GM12874 (cell line): Measurements from ENCODE around the gene RABGAP1.

ENCODE experiments used
- TF ChIP-seq, protein P1 (sequence below): IDR thresholded peaks from 2 replicates; pipeline ENCODE4 v1.5.1; 2011; ENCODE audit warnings: low read depth, mild to moderate bottlenecking, control low read depth, low read length, moderate library complexity; ENCODE audit not compliant: insufficient read depth

RABGAP1 gene

DNA sequence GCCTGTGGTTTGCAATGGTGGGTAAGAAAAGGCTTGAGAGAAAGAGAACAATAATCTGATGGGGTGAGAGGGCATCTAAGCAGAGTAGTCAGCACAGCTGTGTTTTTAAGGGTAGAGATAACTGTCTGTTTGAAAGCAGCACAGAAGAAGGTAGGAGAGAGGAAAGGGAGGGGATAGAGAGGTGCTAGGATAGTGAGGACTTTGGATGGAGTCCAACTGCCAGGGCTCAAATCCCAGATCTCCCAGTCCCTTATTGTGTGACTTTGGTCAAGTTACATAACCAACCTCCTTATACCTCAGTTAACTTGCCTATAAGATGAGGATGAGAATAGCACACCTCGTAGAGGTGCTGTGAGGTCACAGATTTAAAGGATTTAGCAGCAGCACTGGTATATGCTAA lies 148.2 kb downstream of the RABGAP1 start:
- TF ChIP-seq, protein P1, sequence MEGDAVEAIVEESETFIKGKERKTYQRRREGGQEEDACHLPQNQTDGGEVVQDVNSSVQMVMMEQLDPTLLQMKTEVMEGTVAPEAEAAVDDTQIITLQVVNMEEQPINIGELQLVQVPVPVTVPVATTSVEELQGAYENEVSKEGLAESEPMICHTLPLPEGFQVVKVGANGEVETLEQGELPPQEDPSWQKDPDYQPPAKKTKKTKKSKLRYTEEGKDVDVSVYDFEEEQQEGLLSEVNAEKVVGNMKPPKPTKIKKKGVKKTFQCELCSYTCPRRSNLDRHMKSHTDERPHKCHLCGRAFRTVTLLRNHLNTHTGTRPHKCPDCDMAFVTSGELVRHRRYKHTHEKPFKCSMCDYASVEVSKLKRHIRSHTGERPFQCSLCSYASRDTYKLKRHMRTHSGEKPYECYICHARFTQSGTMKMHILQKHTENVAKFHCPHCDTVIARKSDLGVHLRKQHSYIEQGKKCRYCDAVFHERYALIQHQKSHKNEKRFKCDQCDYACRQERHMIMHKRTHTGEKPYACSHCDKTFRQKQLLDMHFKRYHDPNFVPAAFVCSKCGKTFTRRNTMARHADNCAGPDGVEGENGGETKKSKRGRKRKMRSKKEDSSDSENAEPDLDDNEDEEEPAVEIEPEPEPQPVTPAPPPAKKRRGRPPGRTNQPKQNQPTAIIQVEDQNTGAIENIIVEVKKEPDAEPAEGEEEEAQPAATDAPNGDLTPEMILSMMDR = no peak

DNA sequence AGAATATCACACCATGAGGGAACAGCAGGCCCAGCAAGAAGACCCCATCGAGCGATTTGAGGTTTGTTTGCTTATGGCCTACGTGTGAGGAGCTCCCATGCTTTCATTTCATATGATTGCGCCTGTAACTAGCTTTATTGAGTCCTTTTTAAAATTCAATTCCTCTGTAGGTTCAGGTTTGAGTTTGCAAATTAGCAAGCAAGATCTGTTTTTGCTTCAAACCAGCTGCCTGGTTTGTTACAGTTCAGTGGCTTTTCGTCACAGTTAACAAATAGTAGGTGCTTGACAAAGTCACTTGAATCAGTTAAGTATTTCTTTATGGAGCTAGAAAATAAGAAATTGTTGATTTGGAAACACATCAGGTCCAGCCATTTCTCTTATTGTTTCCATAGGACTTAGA lies 149.0 kb downstream of the RABGAP1 start:
- TF ChIP-seq, protein P1 = no peak

DNA sequence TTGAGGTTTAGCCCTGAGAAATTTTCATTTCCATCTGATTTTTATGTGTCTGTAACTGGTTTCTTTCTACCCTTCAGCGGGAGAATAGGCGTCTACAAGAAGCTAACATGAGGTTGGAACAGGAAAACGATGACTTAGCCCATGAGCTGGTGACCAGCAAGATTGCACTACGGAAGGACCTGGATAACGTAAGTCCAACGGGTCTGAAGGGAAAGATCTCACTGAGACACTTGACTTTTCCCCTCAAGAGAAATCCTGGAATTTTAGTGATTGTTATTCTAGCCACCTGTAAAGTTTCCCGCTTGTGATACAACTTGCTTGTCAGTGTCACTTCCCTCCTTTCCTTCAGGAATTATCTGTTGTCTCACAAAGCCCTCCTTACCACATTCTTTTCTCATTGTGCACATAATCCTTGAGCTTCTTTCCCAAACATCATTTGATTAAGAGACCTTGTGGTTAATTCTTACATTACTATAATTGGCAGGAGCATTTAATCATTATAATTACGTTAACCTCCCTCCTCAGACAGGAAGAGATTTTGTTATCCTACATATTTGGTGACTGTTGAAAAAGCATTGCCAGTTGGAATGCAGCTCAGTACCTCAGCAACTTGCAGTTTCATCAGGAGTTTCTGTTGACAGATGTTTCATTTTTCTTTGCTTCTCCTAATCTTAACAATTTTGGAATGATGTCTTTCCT lies 149.5 kb downstream of the RABGAP1 start:
- TF ChIP-seq, protein P1 = no peak

DNA sequence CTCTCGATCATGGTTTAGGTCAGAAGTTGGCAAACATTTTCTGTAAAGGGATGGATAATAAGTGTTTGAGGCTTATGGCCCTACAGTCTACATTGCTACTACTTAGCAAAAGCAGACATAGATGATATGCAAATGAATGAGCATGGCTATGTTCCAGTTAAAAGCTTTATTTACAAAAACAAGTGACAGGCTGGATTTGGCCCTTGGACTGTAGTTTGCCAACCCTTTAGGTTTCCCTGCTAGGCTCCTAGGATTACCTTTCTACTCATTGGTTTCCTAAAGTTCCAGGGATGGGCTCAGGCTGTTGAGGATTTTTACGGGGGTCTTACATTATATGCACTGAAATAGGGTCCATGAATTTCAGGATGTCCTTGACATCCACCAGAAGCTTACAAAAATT lies 150.1 kb downstream of the RABGAP1 start:
- TF ChIP-seq, protein P1 = no peak

DNA sequence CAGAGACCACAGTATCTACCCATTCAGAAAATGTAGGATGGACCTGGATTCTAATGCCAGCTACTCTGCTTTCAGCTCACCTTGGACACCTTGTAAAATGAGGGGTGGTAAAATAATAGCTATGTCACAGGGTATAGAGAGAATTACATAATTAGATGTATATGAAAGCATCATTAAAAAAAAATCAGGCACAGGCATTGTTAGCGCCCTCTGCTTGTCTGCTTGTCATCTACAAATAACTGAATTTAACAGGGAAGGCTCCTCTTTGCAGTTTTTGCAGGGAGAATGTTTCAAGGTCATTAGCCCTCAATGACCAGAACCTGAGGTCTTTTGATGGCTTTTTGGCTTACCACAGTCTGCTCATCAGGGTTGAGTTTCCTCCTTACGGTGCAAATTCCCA lies 150.6 kb downstream of the RABGAP1 start:
- TF ChIP-seq, protein P1 = peak; percentile 16; the same call in 1 of the 2 replicates

DNA sequence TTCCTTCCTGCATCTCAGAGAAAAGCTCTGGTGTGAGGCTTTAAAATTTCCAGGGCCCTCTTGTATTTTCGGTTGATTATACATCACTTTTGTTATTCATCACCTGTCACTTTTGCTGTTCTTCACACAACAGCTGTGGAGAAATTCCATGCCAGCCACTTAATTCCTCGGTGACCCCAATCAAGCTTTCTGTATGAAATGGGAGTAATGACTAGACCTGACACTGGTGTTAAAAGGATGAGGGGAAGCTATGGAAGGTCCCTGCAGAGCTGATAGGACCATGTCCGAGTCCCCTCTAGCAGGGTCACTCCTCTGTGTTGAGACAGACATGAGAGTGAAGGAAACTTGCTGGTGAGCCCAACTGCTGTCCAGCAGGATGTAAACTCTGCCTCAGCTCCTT lies 152.3 kb downstream of the RABGAP1 start:
- TF ChIP-seq, protein P1 = no peak

DNA sequence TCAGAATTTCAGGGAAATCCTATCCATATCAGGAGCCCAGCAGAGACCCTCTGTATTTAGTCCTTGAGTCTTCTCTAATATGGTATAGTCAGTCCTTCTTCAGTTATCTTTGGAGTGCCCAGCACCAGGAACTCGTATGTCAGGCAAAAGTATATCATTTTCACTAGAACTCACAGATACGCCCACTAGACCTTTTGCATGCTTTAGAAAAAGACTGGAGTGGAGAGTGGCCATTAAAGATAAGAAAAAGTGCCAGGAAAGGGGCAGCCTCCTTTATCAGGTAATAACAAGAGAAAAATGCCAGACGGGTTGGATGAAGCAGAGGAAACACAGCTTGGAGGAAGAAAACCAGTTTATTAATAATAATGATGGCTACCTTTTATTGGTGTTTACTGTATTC lies 156.2 kb downstream of the RABGAP1 start:
- TF ChIP-seq, protein P1 = no peak
